ENCODE results near the gene PLCB1. TPM values are rescaled to one million over a fixed set of nuclear protein-coding genes. Genes with fewer than 3 reads are reported as not detected.
"Not testable (repeated sequence)": the region's sequence is repeated elsewhere in the genome, so short reads cannot be mapped to it uniquely, and the experiment has no call there.

Gene PLCB1
- polyA plus RNA-seq, 3 donors from 2014 or later, result 11.0 to 20.4 (median 12.6) TPM

- Mint-ChIP-seq H3K27ac (no peak overlapping the region), H3K27me3 (ENCODE audit: low read depth in 3 of 3) (no peaks in the 10 kb centered on the region)
Measured at GRCh38 chr20:8837396-8837795, 705.3 kb downstream of the PLCB1 start.

DNA sequence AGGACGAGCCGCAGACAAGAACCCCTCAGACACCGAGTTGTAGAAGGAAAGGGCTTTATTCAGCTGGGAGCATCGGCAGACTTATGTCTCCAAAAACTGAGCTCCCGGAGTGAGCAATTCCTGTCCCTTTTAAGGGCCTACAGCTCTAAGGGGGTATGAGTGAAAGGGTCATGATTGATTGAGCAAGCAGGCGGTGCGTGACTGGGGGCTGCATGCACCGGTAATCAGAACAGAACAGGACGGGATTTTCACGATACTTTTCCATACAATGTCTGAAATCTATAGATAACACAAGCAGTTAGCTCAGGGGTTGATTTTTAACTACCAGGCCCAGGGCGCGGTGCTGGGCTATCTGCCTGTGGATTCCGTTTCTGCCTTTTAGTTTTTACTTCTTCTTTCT, 710.5 kb downstream of the PLCB1 start:
- Mint-ChIP-seq H3K4me3 (no peak overlapping the region), H3K4me1 (no peaks in the 10 kb centered on the region), H3K9me3 (no peaks in the 10 kb centered on the region), H3K36me3 (peaks cover 0 to 3% (median 0%) of the 10 kb centered on the region in 3 donors), H3K27ac (no peak overlapping the region), H3K27me3 (ENCODE audit: low read depth in 3 of 3) (no peaks in the 10 kb centered on the region)
- no peak for DNase-seq

More at GRCh38 chr20:8837396-8837795, 705.3 kb downstream of the PLCB1 start:
- Mint-ChIP-seq H3K4me1 (peaks cover 2 to 6% of the 10 kb centered on the region in 2 donors), H3K9me3 (no peaks in the 10 kb centered on the region), H3K36me3 (peaks cover 0 to 10% (median 5%) of the 10 kb centered on the region in 3 donors), H3K4me3 (no peak overlapping the region)
- DNase-seq, result no peak

GRCh38 chr20:8844179-8844578, 712.1 kb downstream of the PLCB1 start:
- Mint-ChIP-seq H3K27ac (no peak overlapping the region), H3K27me3 (ENCODE audit: low read depth in 3 of 3) (no peaks in the 10 kb centered on the region), H3K4me3 (no peak overlapping the region), H3K4me1 (no peaks in the 10 kb centered on the region), H3K36me3 (no peaks in the 10 kb centered on the region), H3K9me3 (no peaks in the 10 kb centered on the region)
- no peak for DNase-seq

DNA sequence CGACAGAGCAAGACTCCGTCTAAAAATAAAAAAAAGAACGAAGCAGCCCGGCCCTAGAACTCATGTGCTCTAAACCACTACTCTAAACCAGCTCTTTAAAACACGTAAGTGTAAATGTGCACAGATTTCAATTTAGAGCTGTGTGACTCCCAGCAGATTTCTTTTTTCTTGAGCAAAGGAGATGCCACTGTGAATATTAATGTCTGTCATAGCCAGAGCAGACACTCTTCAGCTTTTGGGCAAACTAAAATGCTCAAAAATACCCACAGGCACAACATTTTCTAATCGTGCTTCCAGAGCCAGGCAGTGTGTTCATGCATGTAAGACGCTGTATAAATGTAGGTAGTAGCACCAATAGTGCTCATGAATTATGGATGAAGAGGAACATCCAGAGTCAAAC, 717.9 kb downstream of the PLCB1 start:
- no peaks in the 10 kb centered on the region for H3K36me3 Mint-ChIP-seq
- H3K9me3 Mint-ChIP-seq, result no peaks in the 10 kb centered on the region
- no peak overlapping the region for H3K27ac Mint-ChIP-seq
- no peak overlapping the region for H3K4me3 Mint-ChIP-seq
- H3K4me1 Mint-ChIP-seq, result no peaks in the 10 kb centered on the region
- H3K27me3 Mint-ChIP-seq (ENCODE audit: low read depth in 3 of 3), result no peaks in the 10 kb centered on the region
- DNase-seq, result no peak

DNA sequence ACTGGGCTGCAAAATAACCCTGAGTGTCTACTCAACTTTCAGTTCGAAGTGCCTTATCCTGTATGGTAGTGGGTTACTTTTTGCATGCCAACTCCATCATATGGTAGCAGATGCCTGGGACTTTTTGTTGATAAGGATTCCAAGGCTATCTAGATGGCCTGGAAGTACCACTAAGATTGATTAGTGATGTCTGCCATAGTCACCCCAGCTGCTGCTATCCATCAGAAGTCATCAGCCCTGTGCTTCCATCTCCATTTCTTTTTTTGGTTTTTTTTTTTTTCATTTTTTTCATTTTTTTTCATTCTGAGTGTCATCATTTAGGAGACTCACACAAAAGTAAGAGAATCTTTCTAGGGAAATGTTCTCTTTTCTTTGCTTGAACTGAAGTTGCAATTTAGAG, 719.4 kb downstream of the PLCB1 start:
- Mint-ChIP-seq H3K27me3 (ENCODE audit: low read depth in 3 of 3) (no peaks in the 10 kb centered on the region), H3K4me1 (no peaks in the 10 kb centered on the region), H3K27ac (peak overlapping the region in 1 of 6 donors; percentile 9)

DNA sequence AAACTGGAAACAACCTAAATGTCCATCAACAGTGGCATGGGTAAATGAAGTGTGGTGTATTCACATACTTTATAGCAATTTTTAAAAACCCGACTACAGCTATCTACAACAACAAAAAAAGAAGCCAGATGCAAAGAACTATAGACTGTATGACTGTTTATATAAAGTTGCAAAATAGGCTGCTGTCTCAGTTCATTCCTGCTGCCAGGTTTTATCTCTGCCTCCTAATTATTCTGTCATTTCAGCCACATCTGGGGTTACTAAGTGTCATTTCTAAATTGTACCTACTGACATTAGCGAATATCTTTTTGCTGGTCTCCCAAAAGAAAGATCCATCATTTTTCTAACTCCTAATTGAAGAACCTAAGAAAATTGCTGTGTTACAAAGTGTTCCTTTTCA, 719.9 kb downstream of the PLCB1 start:
- not testable (repeated sequence) for DNase-seq; H3K4me3 Mint-ChIP-seq; H3K9me3 Mint-ChIP-seq; H3K27me3 Mint-ChIP-seq (ENCODE audit: low read depth in 3 of 3); H3K4me1 Mint-ChIP-seq; H3K36me3 Mint-ChIP-seq
- peak overlapping the region in 1 of 6 donors; percentile 9 for H3K27ac Mint-ChIP-seq

More for the DNA sequence above, 719.4 kb downstream of the PLCB1 start:
- DNase-seq, result no peak
- no peaks in the 10 kb centered on the region for H3K36me3 Mint-ChIP-seq
- no peak overlapping the region for H3K4me3 Mint-ChIP-seq
- no peaks in the 10 kb centered on the region for H3K9me3 Mint-ChIP-seq

DNA sequence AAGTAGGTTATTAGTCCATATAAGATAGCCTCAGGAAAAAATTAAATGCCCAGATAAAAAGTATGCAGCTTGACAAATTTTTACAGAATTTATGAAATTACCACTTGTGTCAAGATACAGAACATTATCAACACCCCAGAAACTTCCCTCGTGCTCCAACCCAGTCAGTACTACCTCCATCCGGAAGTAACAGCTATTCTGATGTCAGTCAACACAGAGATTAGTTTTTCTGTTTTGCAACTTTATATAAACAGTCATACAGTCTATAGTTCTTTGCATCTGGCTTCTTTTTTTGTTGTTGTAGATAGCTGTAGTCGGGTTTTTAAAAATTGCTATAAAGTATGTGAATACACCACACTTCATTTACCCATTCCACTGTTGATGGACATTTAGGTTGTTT, 721.1 kb downstream of the PLCB1 start:
- not testable (repeated sequence) for H3K27me3 Mint-ChIP-seq (ENCODE audit: low read depth in 3 of 3); H3K4me1 Mint-ChIP-seq

GRCh38 chr20:8853805-8854338, 721.8 kb downstream of the PLCB1 start:
- Mint-ChIP-seq H3K36me3 (no peaks in the 10 kb centered on the region), H3K4me1 (no peaks in the 10 kb centered on the region), H3K9me3 (no peaks in the 10 kb centered on the region), H3K27ac (no peak overlapping the region), H3K27me3 (ENCODE audit: low read depth in 3 of 3) (no peaks in the 10 kb centered on the region), H3K4me3 (no peak overlapping the region)
- DNase-seq, result peak; percentile 19 to 24 (median 22)

More for the DNA sequence above, 721.1 kb downstream of the PLCB1 start:
- H3K9me3 Mint-ChIP-seq, H3K4me3 Mint-ChIP-seq, H3K27ac Mint-ChIP-seq, DNase-seq, H3K36me3 Mint-ChIP-seq: not testable (repeated sequence)

DNA sequence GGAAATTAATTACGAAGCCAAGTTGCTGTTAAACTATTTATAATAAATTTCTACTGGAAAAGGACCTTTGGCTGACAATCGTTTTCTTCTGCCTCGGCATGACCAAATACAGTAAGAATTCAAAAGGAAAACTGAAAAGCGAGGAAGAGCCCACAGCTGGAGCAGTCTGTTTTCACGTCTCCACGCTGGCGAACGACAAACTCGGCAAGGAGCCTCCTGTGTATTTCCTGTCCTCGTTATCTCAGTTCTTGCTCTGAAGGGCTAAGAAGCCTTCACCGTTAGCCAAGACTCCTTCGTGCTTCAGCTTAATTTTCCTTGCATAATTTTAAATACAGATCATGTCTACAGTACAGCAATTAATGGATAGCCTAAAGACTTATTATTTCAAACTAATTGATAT, 722.5 kb downstream of the PLCB1 start:
- no peak for DNase-seq
- H3K27me3 Mint-ChIP-seq (ENCODE audit: low read depth in 3 of 3), result no peaks in the 10 kb centered on the region
- H3K9me3 Mint-ChIP-seq, result no peaks in the 10 kb centered on the region
- no peak overlapping the region for H3K4me3 Mint-ChIP-seq
- H3K4me1 Mint-ChIP-seq, result no peaks in the 10 kb centered on the region
- H3K27ac Mint-ChIP-seq, result no peak overlapping the region
- H3K36me3 Mint-ChIP-seq, result no peaks in the 10 kb centered on the region

DNA sequence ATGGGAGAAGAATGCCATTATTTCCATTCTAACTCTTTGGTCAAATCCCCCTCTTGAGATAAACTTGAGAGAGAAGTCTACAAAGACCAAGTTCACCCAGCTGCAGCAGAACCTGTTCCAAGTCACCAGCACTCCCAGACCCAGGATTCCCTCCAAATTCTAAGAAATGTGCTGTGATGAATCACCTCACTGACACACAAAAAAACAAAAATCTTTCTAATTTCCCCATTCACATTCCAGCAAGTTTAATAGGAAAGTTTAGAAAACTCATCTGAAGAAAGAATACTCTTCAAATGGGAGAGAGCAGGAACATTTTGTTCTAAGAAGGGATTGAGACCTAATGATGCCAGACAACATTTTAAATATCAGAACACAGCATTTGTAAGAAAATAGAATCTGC, 723.2 kb downstream of the PLCB1 start:
- Mint-ChIP-seq H3K27me3 (ENCODE audit: low read depth in 3 of 3) (no peaks in the 10 kb centered on the region), H3K27ac (no peak overlapping the region), H3K4me3 (no peak overlapping the region), H3K4me1 (no peaks in the 10 kb centered on the region), H3K9me3 (no peaks in the 10 kb centered on the region), H3K36me3 (no peaks in the 10 kb centered on the region)
- DNase-seq, result no peak

DNA sequence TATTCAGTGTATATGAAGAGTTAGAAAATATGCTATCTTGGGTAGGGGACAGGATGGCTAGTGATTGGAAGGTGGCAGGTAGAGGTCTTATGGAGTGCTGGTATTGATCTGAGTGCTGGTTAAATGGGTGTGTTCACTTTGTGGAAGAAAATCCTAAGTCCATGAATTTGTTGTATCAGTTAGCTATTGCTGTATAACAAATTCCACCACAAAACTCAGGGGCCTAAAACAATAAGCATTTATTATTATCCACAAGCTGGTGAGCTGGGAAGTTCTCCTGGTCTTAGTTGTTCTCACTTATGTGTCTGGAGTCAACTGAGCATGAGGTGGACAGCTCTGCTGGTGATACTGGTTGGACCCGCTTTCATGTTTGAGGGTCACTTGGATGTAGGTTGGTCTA, 724.6 kb downstream of the PLCB1 start:
- no peak overlapping the region for H3K4me3 Mint-ChIP-seq
- H3K4me1 Mint-ChIP-seq, result no peaks in the 10 kb centered on the region
- no peaks in the 10 kb centered on the region for H3K36me3 Mint-ChIP-seq
- H3K27ac Mint-ChIP-seq, result no peak overlapping the region
- DNase-seq, result no peak
- H3K27me3 Mint-ChIP-seq (ENCODE audit: low read depth in 3 of 3), result no peaks in the 10 kb centered on the region
- H3K9me3 Mint-ChIP-seq, result no peaks in the 10 kb centered on the region

DNA sequence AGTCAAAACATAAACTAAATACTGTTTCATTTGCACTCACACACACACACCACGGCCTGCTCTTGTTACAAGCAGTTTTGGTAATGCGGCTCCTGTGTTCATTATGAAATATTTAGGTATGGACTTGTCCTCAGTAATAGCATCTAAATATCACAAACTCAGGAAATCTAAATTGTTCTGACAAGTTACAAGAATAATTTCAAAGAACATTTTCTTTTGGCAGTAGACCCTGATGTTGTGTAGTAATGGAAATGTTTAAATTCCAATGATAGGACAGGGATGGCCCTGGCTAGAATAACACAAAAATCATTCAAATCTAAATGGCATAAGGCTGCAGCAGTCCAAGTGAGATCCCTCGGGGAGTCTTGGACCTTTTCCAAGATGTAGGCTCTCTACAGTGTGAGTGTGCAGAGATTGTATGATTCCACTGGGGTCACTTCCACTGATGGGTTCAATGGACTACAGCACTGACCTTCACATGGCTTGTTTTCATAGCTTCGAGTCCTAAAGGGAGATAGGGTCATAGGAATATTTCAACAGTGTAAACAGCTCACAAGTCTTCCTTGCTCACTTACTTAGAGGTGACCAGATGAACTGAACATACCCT, 726.2 kb downstream of the PLCB1 start:
- no peaks in the 10 kb centered on the region for H3K9me3 Mint-ChIP-seq
- DNase-seq, result no peak
- H3K4me3 Mint-ChIP-seq, result no peak overlapping the region
- H3K27ac Mint-ChIP-seq, result no peak overlapping the region
- H3K36me3 Mint-ChIP-seq, result no peaks in the 10 kb centered on the region
- no peaks in the 10 kb centered on the region for H3K27me3 Mint-ChIP-seq (ENCODE audit: low read depth in 3 of 3)
- no peaks in the 10 kb centered on the region for H3K4me1 Mint-ChIP-seq

- Mint-ChIP-seq H3K4me3 (no peak overlapping the region), H3K4me1 (no peaks in the 10 kb centered on the region), H3K9me3 (no peaks in the 10 kb centered on the region), H3K27ac (no peak overlapping the region), H3K27me3 (ENCODE audit: low read depth in 3 of 3) (no peaks in the 10 kb centered on the region), H3K36me3 (no peaks in the 10 kb centered on the region)
- no peak for DNase-seq
Measured at GRCh38 chr20:8860011-8860495, 728.0 kb downstream of the PLCB1 start.

DNA sequence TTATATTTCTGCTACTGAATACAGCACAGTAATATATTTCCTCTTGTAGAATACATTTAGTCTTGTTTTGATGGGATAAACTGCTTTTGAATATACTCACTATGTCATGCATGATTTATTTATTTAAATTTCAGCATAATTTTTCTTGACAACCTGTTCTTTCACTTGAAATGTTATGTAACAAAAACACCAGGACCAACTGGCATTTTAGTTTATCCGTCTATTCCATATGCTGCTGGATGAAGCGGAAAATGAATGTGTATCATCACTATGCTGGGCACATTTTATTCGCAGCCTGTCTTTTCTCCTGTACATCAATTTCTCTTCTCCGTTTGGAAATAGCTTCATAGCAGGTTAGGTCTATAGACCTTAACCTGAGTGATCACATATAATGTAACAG, 730.0 kb downstream of the PLCB1 start:
- H3K4me3 Mint-ChIP-seq, result no peak overlapping the region

GRCh38 chr20:8865636-8866035, 733.6 kb downstream of the PLCB1 start:
- Mint-ChIP-seq H3K9me3 (no peaks in the 10 kb centered on the region), H3K27me3 (ENCODE audit: low read depth in 3 of 3) (no peaks in the 10 kb centered on the region), H3K36me3 (no peaks in the 10 kb centered on the region), H3K27ac (no peak overlapping the region), H3K4me1 (no peaks in the 10 kb centered on the region), H3K4me3 (no peak overlapping the region)
- DNase-seq, result no peak

More for the DNA sequence above, 730.0 kb downstream of the PLCB1 start:
- no peaks in the 10 kb centered on the region for H3K27me3 Mint-ChIP-seq (ENCODE audit: low read depth in 3 of 3)
- DNase-seq, result no peak
- no peak overlapping the region for H3K27ac Mint-ChIP-seq
- H3K9me3 Mint-ChIP-seq, result no peaks in the 10 kb centered on the region
- no peaks in the 10 kb centered on the region for H3K4me1 Mint-ChIP-seq
- no peaks in the 10 kb centered on the region for H3K36me3 Mint-ChIP-seq
